ENCODE results near the gene KRTAP3-1. TPM values are rescaled to one million over a fixed set of nuclear protein-coding genes. Genes with fewer than 3 reads are reported as not detected.
A peak's percentile ranks its signal among the peaks of the same experiment; 100 is the strongest.

KRTAP3-1 gene
- total RNA-seq, 1 experiment from 2014 or later: not detected

DNA sequence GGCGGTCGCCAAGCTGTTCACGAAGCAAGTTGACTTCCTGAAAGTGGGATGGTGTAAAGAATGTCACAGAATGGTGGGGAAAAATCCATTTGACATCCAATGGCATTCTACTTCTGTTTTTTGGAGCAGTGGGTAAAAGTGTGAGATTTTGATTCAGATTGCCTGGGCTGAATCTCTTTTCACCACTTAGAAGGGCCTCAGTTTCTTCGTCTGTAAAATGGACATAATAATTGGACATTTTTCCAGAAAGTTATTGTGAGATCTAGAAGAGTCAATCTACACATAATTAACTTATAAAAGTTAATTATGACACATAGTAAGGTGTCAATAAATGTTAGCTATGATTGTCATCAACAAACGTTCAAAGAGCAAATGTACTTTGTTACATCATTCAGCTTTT, 27.8 kb downstream of the KRTAP3-1 start:
- Histone ChIP-seq H3K4me3 (no peak overlapping the region), H3K36me3 (no peaks in the 10 kb centered on the region)

DNA sequence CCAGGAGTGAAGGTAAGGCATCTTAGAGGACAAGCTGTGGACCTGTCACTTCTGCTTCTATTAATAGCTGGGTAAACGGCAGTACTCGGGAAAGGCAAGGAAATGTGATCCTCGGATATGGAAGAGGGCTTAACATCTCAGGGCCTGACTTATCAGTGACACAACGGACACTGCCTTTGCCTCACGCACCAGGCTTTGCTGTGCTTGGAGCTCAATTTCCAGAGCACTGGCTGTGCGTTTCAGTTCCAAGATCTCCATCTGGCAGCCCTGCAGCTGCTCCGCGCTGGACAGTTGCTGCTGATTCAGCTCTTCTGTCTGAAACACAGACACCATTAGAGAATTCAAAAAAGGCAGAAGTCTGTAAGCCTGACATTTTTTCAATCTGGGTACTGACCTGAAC, 28.3 kb downstream of the KRTAP3-1 start:
- no peaks in the 10 kb centered on the region for H3K4me1 ChIP-seq (replicated peaks)
- H3K36me3 ChIP-seq: no peaks in the 10 kb centered on the region
- no peak overlapping the region for H3K27ac ChIP-seq
- no peaks in the 10 kb centered on the region for H3K9me3 ChIP-seq (replicated peaks)
- H3K4me3 ChIP-seq: no peak overlapping the region
- DNase-seq (ENCODE audit: low read depth in 1 of 2, low spot score in 2 of 2): no peak
- H3K27me3 ChIP-seq (replicated peaks): no peaks in the 10 kb centered on the region

More for the DNA sequence above, 27.8 kb downstream of the KRTAP3-1 start:
- Histone ChIP-seq H3K27ac (no peak overlapping the region), H3K9me3 (replicated peaks) (no peaks in the 10 kb centered on the region), H3K4me1 (replicated peaks) (no peaks in the 10 kb centered on the region), H3K27me3 (replicated peaks) (no peaks in the 10 kb centered on the region)
- DNase-seq (ENCODE audit: low read depth in 1 of 2, low spot score in 2 of 2): no peak

DNA sequence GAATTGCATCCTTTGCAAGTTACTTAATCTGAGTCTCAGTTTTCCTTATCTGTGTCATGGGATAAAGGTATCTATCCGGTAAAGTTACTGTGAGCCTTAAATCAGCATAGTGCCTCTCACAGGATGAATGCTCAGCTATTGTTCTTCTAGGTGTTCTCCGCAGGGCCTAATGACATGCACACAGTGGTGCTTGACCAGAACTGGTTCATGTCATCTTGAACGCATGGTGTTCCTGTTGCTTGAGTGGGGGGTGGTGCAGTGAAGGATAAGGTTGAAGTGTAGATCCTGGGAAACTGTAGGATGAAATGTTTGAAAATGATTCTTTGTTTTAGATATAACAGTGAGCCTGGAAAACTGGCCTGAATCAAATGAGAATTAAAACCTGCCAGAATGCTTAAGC, 28.8 kb downstream of the KRTAP3-1 start:
- no peak for DNase-seq (ENCODE audit: low read depth in 1 of 2, low spot score in 2 of 2)
- no peaks in the 10 kb centered on the region for H3K4me1 ChIP-seq (replicated peaks)
- H3K36me3 ChIP-seq: no peaks in the 10 kb centered on the region

DNA sequence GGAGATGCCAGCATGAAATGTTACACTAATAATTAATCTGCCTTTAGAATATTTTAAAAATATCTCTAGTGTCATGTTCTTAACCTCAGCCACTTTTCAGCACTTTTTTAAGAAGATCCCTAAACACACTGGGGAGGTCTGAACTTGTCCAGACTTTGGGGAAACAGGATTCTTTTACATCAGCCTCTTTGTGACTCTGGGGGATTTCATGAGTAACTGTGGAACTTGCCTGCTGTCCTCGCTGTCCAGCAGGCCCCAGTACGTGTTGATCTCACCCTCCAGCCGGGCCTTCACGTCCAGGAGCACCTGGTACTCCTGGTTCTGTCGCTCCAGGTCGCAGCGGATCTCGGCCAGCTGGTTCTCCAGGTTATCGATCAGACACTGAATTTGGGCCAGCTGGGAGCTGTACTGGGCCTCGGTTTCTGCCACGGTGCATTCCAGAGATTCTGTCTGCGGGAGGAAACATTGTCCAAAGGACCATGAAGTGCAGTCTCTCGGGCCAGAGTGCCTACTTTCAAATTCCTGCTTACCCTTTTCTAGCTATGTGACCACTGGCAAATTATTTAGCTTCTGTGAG, 30.3 kb downstream of the KRTAP3-1 start:
- Histone ChIP-seq H3K27ac (no peak overlapping the region), H3K36me3 (no peaks in the 10 kb centered on the region), H3K9me3 (replicated peaks) (no peaks in the 10 kb centered on the region), H3K4me1 (replicated peaks) (no peaks in the 10 kb centered on the region), H3K27me3 (replicated peaks) (no peaks in the 10 kb centered on the region), H3K4me3 (no peak overlapping the region)
- DNase-seq (ENCODE audit: low read depth in 1 of 2, low spot score in 2 of 2): no peak

More for the DNA sequence above, 28.8 kb downstream of the KRTAP3-1 start:
- H3K27me3 ChIP-seq (replicated peaks): no peaks in the 10 kb centered on the region
- H3K27ac ChIP-seq: no peak overlapping the region
- no peak overlapping the region for H3K4me3 ChIP-seq
- no peaks in the 10 kb centered on the region for H3K9me3 ChIP-seq (replicated peaks)

DNA sequence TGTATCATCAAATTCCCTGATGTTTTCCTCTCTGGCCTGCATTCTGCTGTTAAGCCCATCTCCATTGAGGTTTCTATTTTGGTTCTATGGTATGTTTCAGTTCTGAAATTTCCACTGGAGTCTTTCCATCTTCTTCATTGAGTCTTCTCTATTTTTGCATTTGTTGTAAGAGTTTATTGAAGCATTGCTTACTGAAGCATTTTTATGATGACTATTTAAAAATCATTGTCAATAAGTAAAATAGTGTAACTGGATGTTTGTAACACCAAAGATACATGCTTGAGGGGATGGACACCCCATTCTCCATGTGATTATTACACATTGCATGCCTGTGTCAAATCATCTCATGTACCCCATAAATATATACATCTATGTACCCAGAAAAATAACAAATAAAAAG, 33.4 kb downstream of the KRTAP3-1 start:
- Histone ChIP-seq H3K27ac (no peak overlapping the region), H3K4me1 (replicated peaks) (no peaks in the 10 kb centered on the region), H3K9me3 (replicated peaks) (no peaks in the 10 kb centered on the region), H3K27me3 (replicated peaks) (no peaks in the 10 kb centered on the region), H3K4me3 (no peak overlapping the region), H3K36me3 (no peaks in the 10 kb centered on the region)
- DNase-seq (ENCODE audit: low read depth in 1 of 2, low spot score in 2 of 2): no peak

DNA sequence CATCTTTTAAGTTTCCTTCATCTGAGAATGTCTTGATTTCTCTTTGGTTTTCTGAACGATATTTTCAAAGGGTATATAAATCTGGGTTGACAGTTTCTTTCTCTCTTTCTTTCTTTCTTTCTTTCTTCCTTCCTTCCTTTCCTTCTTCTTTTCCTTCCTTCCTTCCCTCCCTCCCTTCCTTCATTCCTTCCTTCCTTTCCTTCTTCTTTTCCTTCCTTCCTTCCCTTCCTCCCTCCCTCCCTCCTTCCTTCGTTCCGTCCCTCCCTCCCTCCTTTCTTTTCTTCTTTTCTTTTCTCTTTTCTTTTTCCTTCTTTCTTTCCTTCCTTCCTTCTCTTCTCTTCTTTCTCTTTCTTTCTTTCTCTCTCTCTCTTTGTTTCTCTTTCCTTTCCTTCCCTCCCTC, 34.6 kb downstream of the KRTAP3-1 start:
- no peaks in the 10 kb centered on the region for H3K36me3 ChIP-seq
- DNase-seq (ENCODE audit: low read depth in 1 of 2, low spot score in 2 of 2): no peak

DNA sequence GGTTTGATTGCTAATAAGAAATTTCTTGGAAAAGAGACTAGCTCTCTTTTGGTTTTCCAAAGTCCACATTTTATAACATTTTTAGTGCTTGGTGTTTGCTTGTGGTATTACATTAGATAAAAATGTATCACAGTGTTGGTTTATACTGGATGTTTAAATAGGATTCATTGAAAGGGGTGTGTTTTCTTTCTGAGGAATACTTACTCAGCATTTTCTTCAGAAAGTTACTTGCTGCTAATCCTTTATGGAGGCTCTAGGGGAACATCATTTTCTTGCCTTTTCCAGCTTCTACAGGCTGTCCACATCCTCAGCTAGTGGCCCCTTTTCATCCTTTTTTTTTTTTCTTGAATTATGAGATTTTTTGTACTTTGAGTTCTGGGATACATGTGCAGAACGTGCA, 41.3 kb downstream of the KRTAP3-1 start:
- no peak for DNase-seq (ENCODE audit: low read depth in 1 of 2, low spot score in 2 of 2)
- H3K27me3 ChIP-seq (replicated peaks): no peaks in the 10 kb centered on the region
- no peaks in the 10 kb centered on the region for H3K4me1 ChIP-seq (replicated peaks)
- H3K9me3 ChIP-seq (replicated peaks): no peaks in the 10 kb centered on the region
- H3K27ac ChIP-seq: no peak overlapping the region
- H3K36me3 ChIP-seq: no peaks in the 10 kb centered on the region
- H3K4me3 ChIP-seq: no peak overlapping the region

More for the DNA sequence above, 34.6 kb downstream of the KRTAP3-1 start:
- Histone ChIP-seq H3K4me1 (replicated peaks) (no peaks in the 10 kb centered on the region), H3K4me3 (no peak overlapping the region), H3K27ac (no peak overlapping the region), H3K27me3 (replicated peaks) (no peaks in the 10 kb centered on the region), H3K9me3 (replicated peaks) (no peaks in the 10 kb centered on the region)

DNA sequence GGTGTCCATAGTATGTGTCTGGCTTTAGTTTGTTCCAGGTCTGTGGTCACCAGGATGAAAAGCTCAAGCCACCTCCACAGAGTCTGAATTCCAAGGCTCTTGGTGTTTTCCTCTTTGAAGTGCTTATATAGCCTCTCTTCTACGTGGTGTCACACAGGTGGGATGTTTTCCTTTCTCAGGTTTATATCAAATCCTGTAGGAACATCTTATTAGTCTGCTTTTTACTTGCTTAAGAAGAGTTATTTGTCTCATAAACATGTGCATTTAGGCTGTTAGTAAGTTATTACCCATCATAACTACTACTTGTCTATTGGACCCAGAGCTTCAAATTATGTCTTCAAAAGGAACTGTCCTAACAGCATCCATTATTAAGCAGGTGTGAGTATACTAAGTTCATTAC, 42.1 kb downstream of the KRTAP3-1 start, which contains the start of gene KRT39:
KRT39 (minus strand) TSS at position 101 of the 400 bp plus-strand sequence; CDS start at position 9, 92 bp downstream.
- Histone ChIP-seq H3K4me3 (no peak within 1 kb of the TSS), H3K27me3 (replicated peaks) (no peaks in the 10 kb centered on the region), H3K4me1 (replicated peaks) (no peaks in the 10 kb centered on the region), H3K9me3 (replicated peaks) (no peaks in the 10 kb centered on the region), H3K27ac (no peak within 1 kb of the TSS), H3K36me3 (no peaks in the 10 kb centered on the region)
- DNase-seq (ENCODE audit: low read depth in 1 of 2, low spot score in 2 of 2): no peak

DNA sequence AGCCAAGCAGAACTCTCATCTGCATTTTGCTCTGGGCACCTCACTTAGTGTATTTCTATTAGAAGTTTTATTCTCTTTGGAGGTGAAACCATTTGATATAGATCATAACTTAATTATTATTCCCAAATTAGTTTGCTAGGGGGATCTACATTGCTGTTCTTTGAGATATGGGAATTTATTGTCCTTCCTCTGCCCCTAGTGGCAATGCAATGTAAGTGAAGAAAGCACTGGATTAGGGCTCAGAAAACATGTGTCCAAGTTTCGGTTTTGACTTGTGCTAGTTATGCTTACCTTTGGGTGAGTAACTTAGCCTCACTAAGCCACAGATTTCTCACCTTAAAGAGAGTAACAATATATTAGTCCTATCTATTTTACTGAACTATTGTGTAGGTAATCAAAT, 45.1 kb downstream of the KRTAP3-1 start:
- Histone ChIP-seq H3K4me1 (replicated peaks) (no peaks in the 10 kb centered on the region), H3K27me3 (replicated peaks) (no peaks in the 10 kb centered on the region), H3K9me3 (replicated peaks) (no peaks in the 10 kb centered on the region), H3K36me3 (no peaks in the 10 kb centered on the region), H3K4me3 (no peak overlapping the region), H3K27ac (no peak overlapping the region)
- DNase-seq (ENCODE audit: low read depth in 1 of 2, low spot score in 2 of 2): peak in 1 of 2 experiments; percentile 27

DNA sequence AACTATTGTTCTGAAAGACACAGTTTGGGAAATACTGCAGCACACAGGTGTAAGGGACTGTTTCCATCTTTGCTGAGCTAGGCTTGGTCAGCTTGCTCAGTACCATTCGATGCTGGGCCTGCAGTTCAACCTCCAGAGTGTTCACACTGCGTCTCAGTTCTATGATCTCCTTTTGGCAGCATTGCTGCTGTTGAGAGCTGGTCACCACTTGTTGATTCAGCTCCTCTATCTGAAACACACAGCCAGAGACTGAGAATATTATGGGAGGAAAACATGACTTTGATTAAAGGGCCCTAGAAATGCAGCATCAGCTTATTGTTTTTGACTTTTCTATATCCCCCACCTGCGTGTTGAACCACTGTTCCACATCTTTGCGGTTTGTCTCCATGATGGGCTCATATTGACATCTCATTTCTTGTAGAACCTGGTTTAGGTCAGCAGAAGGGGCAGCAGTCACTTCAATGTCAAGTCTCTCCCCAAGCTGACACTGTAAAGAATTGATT, 46.8 kb downstream of the KRTAP3-1 start:
- no peak for DNase-seq (ENCODE audit: low read depth in 1 of 2, low spot score in 2 of 2)
- Histone ChIP-seq H3K27me3 (replicated peaks) (no peaks in the 10 kb centered on the region), H3K4me1 (replicated peaks) (peaks cover 4% of the 10 kb centered on the region), H3K27ac (no peak overlapping the region), H3K9me3 (replicated peaks) (no peaks in the 10 kb centered on the region), H3K36me3 (no peaks in the 10 kb centered on the region), H3K4me3 (no peak overlapping the region)

DNA sequence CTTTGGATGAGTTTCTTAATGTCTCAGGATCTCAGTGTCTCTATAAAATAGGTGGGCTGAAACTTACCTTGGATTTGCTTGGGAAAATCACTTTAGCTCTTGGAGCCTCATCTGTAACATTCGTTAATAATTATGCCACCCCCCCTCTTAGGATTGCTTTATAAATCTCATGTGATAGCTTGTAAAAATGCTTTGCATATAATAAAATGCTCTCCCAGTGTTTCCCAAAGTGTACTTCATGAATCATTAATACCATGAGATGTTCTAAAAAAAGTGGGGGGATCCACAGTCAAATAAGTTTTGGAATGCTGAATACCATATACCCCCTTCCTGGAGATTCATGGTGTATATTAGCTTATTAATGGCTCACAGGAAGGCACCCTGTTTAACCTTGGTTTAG, 47.3 kb downstream of the KRTAP3-1 start:
- H3K4me1 ChIP-seq (replicated peaks): peaks cover 10% of the 10 kb centered on the region
- no peaks in the 10 kb centered on the region for H3K27me3 ChIP-seq (replicated peaks)
- no peaks in the 10 kb centered on the region for H3K36me3 ChIP-seq
- H3K27ac ChIP-seq: no peak overlapping the region
- no peak for DNase-seq (ENCODE audit: low read depth in 1 of 2, low spot score in 2 of 2)
- no peak overlapping the region for H3K4me3 ChIP-seq
- H3K9me3 ChIP-seq (replicated peaks): no peaks in the 10 kb centered on the region

DNA sequence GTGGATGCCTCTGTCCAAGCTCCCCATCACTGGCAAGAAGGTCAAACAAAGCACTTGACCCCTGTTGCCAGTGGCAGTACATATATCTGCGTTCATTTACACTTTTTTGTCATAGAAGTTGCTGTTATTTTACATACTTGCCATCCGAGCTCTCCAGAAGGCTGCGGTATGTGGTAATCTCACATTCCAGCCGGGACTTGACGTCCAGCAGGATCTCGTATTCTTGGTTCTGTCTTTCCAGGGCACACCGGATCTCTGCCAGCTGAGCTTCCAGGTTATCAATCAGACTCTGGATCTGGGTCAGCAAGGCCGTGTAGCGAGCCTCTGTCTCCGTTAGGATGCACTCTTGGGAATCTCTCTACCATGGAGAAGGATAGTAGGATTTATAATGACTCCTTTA, 48.8 kb downstream of the KRTAP3-1 start:
- H3K27ac ChIP-seq: no peak overlapping the region

More for the DNA sequence above, 48.8 kb downstream of the KRTAP3-1 start:
- no peak overlapping the region for H3K4me3 ChIP-seq
- H3K9me3 ChIP-seq (replicated peaks): no peaks in the 10 kb centered on the region
- no peaks in the 10 kb centered on the region for H3K27me3 ChIP-seq (replicated peaks)
- peaks cover 10% of the 10 kb centered on the region for H3K4me1 ChIP-seq (replicated peaks)
- H3K36me3 ChIP-seq: no peaks in the 10 kb centered on the region
- DNase-seq (ENCODE audit: low read depth in 1 of 2, low spot score in 2 of 2): no peak
